RWPE2 (cell line): ENCODE data around the gene NFIX.

Experiments used
- ATAC-seq: fragments of 200-7000 bp; cut with Tn5 transposase; 3 replicates; pipeline ENCODE4 v1.9.1; 2021; ENCODE audit warnings: low read depth
- DNase-seq: peaks from one replicate; pipeline ENCODE4 v3.0.0-alpha.2; 2020; ENCODE audit warnings: low spot score
- H3K27ac ChIP-seq: fragments of 450-650 bp; 2 replicates; pipeline ENCODE4 v1.5.1; 2017; ENCODE audit warnings: mild to moderate bottlenecking; ENCODE audit not compliant: poor library complexity, severe bottlenecking
- H3K27me3 ChIP-seq: fragments of 250-450 bp; sonication (Bioruptor Pico); 2 replicates; pipeline ENCODE4 v1.5.1; 2021; ENCODE audit warnings: mild to moderate bottlenecking, moderate library complexity; ENCODE audit not compliant: insufficient read depth, poor library complexity, severe bottlenecking
- H3K36me3 ChIP-seq: fragments of 250-450 bp; sonication (Bioruptor Pico); 2 replicates; pipeline ENCODE4 v1.5.1; 2020; ENCODE audit warnings: low read depth, mild to moderate bottlenecking, moderate library complexity
- H3K4me1 ChIP-seq: fragments of 250-450 bp; sonication (Bioruptor Pico); 2 replicates; pipeline ENCODE4 v1.5.1; 2021; ENCODE audit warnings: mild to moderate bottlenecking, moderate library complexity; ENCODE audit not compliant: insufficient read depth, poor library complexity, severe bottlenecking
- H3K4me3 ChIP-seq: fragments of 250-450 bp; sonication (Bioruptor Pico); 2 replicates; pipeline ENCODE4 v1.5.1; 2021; ENCODE audit warnings: mild to moderate bottlenecking, moderate library complexity; ENCODE audit not compliant: severe bottlenecking
- H3K9me3 ChIP-seq: fragments of 250-450 bp; sonication (Bioruptor Pico); 2 replicates; pipeline ENCODE4 v1.5.1; 2021; ENCODE audit warnings: mild to moderate bottlenecking, moderate library complexity; ENCODE audit not compliant: severe bottlenecking
- CTCF ChIP-seq: fragments of 450-650 bp; IDR thresholded peaks from one replicate; pipeline ENCODE4 v1.5.1; 2017; ENCODE audit warnings: mild to moderate bottlenecking, moderate library complexity; ENCODE audit not compliant: poor library complexity, severe bottlenecking

The NFIX gene

GRCh38 chr19:13100031-13100588 lies 104.8 kb downstream of the NFIX start:
- no peak for DNase-seq
- no peaks in the 10 kb centered on the region for H3K9me3 ChIP-seq
- H3K4me1 ChIP-seq, result no peaks in the 10 kb centered on the region
- no peak overlapping the region for H3K4me3 ChIP-seq
- no peak for TF ChIP-seq CTCF
- no peaks in the 10 kb centered on the region for H3K36me3 ChIP-seq
- H3K27me3 ChIP-seq, result no peaks in the 10 kb centered on the region
- H3K27ac ChIP-seq, result no peak overlapping the region
- no peak for ATAC-seq

GRCh38 chr19:13100841-13101589 lies 105.7 kb downstream of the NFIX start:
- no peak for TF ChIP-seq CTCF
- Histone ChIP-seq H3K36me3 (no peaks in the 10 kb centered on the region), H3K9me3 (no peaks in the 10 kb centered on the region), H3K27me3 (no peaks in the 10 kb centered on the region), H3K4me1 (no peaks in the 10 kb centered on the region), H3K4me3 (no peak overlapping the region), H3K27ac (no peak overlapping the region)
- DNase-seq, result no peak
- ATAC-seq, result no peak

DNA sequence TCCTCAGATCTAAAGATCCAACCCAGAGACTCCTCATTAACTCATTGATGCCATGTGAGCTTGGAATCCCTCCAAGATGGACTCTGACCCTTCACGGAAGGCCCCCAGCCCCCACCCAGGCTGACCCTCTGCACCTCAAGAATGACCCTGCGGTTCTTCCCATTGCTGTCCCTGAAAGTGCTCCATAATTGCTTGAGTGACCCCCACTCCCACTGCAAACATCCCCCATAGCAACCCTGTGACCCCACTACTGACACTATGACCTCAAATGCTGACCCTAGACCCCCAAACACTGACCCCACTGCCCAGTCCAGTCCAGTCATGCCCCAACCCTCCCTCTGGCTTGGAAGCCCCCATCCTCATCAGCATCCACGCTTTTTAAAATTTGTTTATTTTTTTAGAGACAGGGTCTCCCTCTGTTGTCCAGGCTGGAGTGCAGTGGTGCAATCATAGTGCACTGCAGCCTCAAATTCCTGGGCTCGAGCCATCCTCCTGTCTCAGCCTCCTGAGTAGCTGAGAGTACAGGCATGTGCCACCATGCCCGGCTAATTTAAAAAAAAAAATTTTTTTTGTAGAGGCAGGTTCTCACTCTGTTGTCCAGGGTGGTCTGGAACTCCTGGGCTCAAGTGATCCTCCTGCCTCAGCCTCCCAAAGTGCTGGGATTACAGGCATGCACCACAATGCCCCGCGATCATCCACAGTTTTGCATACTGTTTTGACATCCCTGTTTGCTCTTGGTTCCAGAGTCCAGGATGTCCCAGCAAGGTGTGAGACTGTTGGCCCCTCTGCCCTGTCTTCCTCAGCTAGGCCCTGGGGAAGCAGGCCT lies 106.5 kb downstream of the NFIX start:
- TF ChIP-seq CTCF, result no peak
- H3K27me3 ChIP-seq, result no peaks in the 10 kb centered on the region
- H3K4me3 ChIP-seq, result no peak overlapping the region
- ATAC-seq (no peak), DNase-seq (no peak)
- no peaks in the 10 kb centered on the region for H3K4me1 ChIP-seq
- H3K9me3 ChIP-seq, result no peaks in the 10 kb centered on the region
- H3K27ac ChIP-seq, result no peak overlapping the region
- no peaks in the 10 kb centered on the region for H3K36me3 ChIP-seq

GRCh38 chr19:13102416-13102665 lies 107.1 kb downstream of the NFIX start:
- H3K4me3 ChIP-seq, result peak overlapping the region; percentile 2
- H3K4me1 ChIP-seq, result no peaks in the 10 kb centered on the region
- DNase-seq (no peak), ATAC-seq (peak; percentile 43)
- no peak for TF ChIP-seq CTCF
- no peaks in the 10 kb centered on the region for H3K9me3 ChIP-seq
- H3K27me3 ChIP-seq, result no peaks in the 10 kb centered on the region
- H3K36me3 ChIP-seq, result 0 out of 2 replicates have a peak, but pooled peaks cover 3% of the 10 kb centered on the region
- no peak overlapping the region for H3K27ac ChIP-seq
